ENCODE measurements around the gene NXPH3.
A peak's percentile ranks its signal among the peaks of the same experiment; 100 is the strongest.

Gene NXPH3

GRCh38 chr17:49565948-49566491, 9.7 kb upstream of the NXPH3 start (continued):
- no peak for TF ChIP-seq ZBTB49 (tag by site-specific recombination; IDR thresholded peaks at IDR 0.05; ENCODE audit: low read depth)
- no peak for TF ChIP-seq ZNF777 (tag by site-specific recombination; IDR thresholded peaks at IDR 0.05; ENCODE audit: borderline replicate concordance)
- no peak for TF ChIP-seq ZNF214 (tag by site-specific recombination; IDR thresholded peaks at IDR 0.05; ENCODE audit: borderline replicate concordance)
- 0 out of 2 replicates have a peak, but pooled peaks have one; percentile 27 for TF ChIP-seq ZNF335 (tag by site-specific recombination; conservative IDR thresholded peaks at IDR 0.05)
- peak; percentile 49 for TF ChIP-seq ZIC2 (tag by site-specific recombination; IDR thresholded peaks at IDR 0.05)
- TF ChIP-seq PATZ1 (tag by site-specific recombination; IDR thresholded peaks at IDR 0.05), result peak; percentile 58
- peak; percentile 96 for TF ChIP-seq ZFHX2 (tag by site-specific recombination; conservative IDR thresholded peaks at IDR 0.05)
- TF ChIP-seq ZNF341 (tag by site-specific recombination; IDR thresholded peaks at IDR 0.05; ENCODE audit: low read depth), result peak; percentile 90
- TF ChIP-seq ZNF449 (tag by site-specific recombination; IDR thresholded peaks at IDR 0.05), result no peak
- no peak for TF ChIP-seq ZFP69B (tag by site-specific recombination; IDR thresholded peaks at IDR 0.05)
- TF ChIP-seq ZNF645 (tag by site-specific recombination; IDR thresholded peaks at IDR 0.05), result no peak
- no peak for TF ChIP-seq ZNF292 (tag by site-specific recombination; IDR thresholded peaks at IDR 0.05; ENCODE audit: borderline replicate concordance, low read depth)
- TF ChIP-seq ZNF510 (tag by site-specific recombination; IDR thresholded peaks at IDR 0.05; ENCODE audit: insufficient replicate concordance), result no peak
- no peak for TF ChIP-seq ZNF404 (tag by site-specific recombination; IDR thresholded peaks at IDR 0.05)
- TF ChIP-seq ATF2 (tag by site-specific recombination; IDR thresholded peaks at IDR 0.05; ENCODE audit: low read depth), result no peak
- TF ChIP-seq ZNF560 (tag by site-specific recombination; IDR thresholded peaks at IDR 0.05; ENCODE audit: borderline replicate concordance), result no peak
- no peak for TF ChIP-seq ZNF433 (tag by site-specific recombination; IDR thresholded peaks at IDR 0.05; ENCODE audit: low read depth)
- no peak for TF ChIP-seq ZNF223 (tag by site-specific recombination; IDR thresholded peaks at IDR 0.05)
- no peak for TF ChIP-seq ZNF362 (tag by site-specific recombination; IDR thresholded peaks at IDR 0.05)
- no peak for TF ChIP-seq ZNF114 (tag by site-specific recombination; IDR thresholded peaks at IDR 0.05)
- no peak for TF ChIP-seq FEZF1 (tag by site-specific recombination; IDR thresholded peaks at IDR 0.05)
- no peak for TF ChIP-seq ZNF140 (tag by site-specific recombination; IDR thresholded peaks at IDR 0.05)
- TF ChIP-seq SALL2 (tag by site-specific recombination; IDR thresholded peaks at IDR 0.05; ENCODE audit: borderline replicate concordance), result no peak
- TF ChIP-seq ZNF629 (tag by site-specific recombination; IDR thresholded peaks at IDR 0.05), result peak; percentile 14
- TF ChIP-seq ZNF23 (tag by site-specific recombination; IDR thresholded peaks at IDR 0.05; ENCODE audit: borderline replicate concordance), result no peak
- peak; percentile 97 for TF ChIP-seq EGR2 (tag by site-specific recombination; IDR thresholded peaks at IDR 0.05; ENCODE audit: low read depth)
- no peak for TF ChIP-seq ZNF677 (tag by site-specific recombination; IDR thresholded peaks at IDR 0.05)
- TF ChIP-seq ZBTB6 (tag by site-specific recombination; IDR thresholded peaks at IDR 0.05), result no peak
- TF ChIP-seq ZNF571 (tag by site-specific recombination; IDR thresholded peaks at IDR 0.05), result no peak
- TF ChIP-seq HOXC10 (CRISPR knock-in tag; IDR thresholded peaks at IDR 0.05), result no peak
